GM12878 (cell line): Measurements from ENCODE around the gene RUSC1. TPM values are rescaled to one million over a fixed set of nuclear protein-coding genes. Genes with fewer than 3 reads are reported as not detected.

Source experiments
- BMI1 ChIP-seq: fragments of 450-650 bp; IDR thresholded peaks from 2 replicates; pipeline ENCODE4 v1.6.1; 2016; ENCODE audit warnings: mild to moderate bottlenecking, moderate library complexity, borderline replicate concordance
- CHD4 ChIP-seq: fragments of 200-600 bp; sonication (generic); IDR thresholded peaks from 2 replicates; pipeline ENCODE4 v1.6.1; 2016; ENCODE audit warnings: mild to moderate bottlenecking
- EED ChIP-seq: sonication (generic); IDR thresholded peaks from 2 replicates; pipeline ENCODE4 v1.6.1; 2016; ENCODE audit warnings: antibody characterized with exemption, low read depth
- ESRRA ChIP-seq: IDR thresholded peaks from 2 replicates; pipeline ENCODE4 v1.6.1; 2012; ENCODE audit warnings: mild to moderate bottlenecking, low read length, improper control_type of control experiment
- IKZF1 ChIP-seq: fragments of 450-650 bp; conservative IDR thresholded peaks from 2 replicates; pipeline ENCODE4 v1.6.1; 2017; ENCODE audit warnings: antibody characterized with exemption, mild to moderate bottlenecking
- IRF4 ChIP-seq: IDR thresholded peaks from 2 replicates; pipeline ENCODE4 v1.6.1; 2011; ENCODE audit warnings: low read depth, low read length
- NFIC ChIP-seq: IDR thresholded peaks from 2 replicates; pipeline ENCODE4 v1.6.1; 2012; ENCODE audit warnings: low read depth, mild to moderate bottlenecking, inconsistent platforms, low read length, moderate library complexity
- NRF1 ChIP-seq: conservative IDR thresholded peaks from 2 replicates; pipeline ENCODE4 v1.6.1; 2011; ENCODE audit warnings: mild to moderate bottlenecking, low read depth, low read length, improper control_type of control experiment
- RAD21 ChIP-seq: IDR thresholded peaks from 2 replicates; pipeline ENCODE4 v1.6.1; 2011; ENCODE audit warnings: mild to moderate bottlenecking, low read depth, low read length, moderate library complexity; ENCODE audit not compliant: insufficient read depth
- RUNX3 ChIP-seq: IDR thresholded peaks from 2 replicates; pipeline ENCODE4 v1.6.1; 2012; ENCODE audit warnings: low read length, inconsistent platforms
- SMAD5 ChIP-seq: IDR thresholded peaks from 2 replicates; pipeline ENCODE4 v1.6.1; 2016; ENCODE audit warnings: antibody characterized with exemption, low read depth
- SRF ChIP-seq, 2 experiments: IDR thresholded peaks; 2 replicates each; pipeline ENCODE4 v1.6.1; 2011; ENCODE audit warnings: low read depth in 2 of 2, low read length in 2 of 2, mild to moderate bottlenecking in 1 of 2, moderate library complexity in 1 of 2
- TCF3 ChIP-seq: IDR thresholded peaks from 2 replicates; pipeline ENCODE4 v1.6.1; 2012; ENCODE audit warnings: low read depth, mild to moderate bottlenecking, low read length, borderline replicate concordance; ENCODE audit not compliant: insufficient read depth
- TCF7 ChIP-seq: IDR thresholded peaks from 2 replicates; pipeline ENCODE4 v1.6.1; 2014; ENCODE audit warnings: antibody characterized with exemption, borderline replicate concordance
- ZNF207 ChIP-seq: fragments of 450-650 bp; IDR thresholded peaks from 2 replicates; pipeline ENCODE4 v1.6.1; 2014; ENCODE audit warnings: antibody characterized with exemption, mild to moderate bottlenecking, borderline replicate concordance
- polyA plus RNA-seq, 11 experiments: library from polyadenylated mRNA; depleted of rRNA in 4 of 11; unstranded in 6 of 11; stranded (reverse) in 5 of 11; fragments of >200 nt; fragmentation: Nextera tagmentation in 4 of 11; fragmentation: Illumina TruSeq in 1 of 11; extraction: Ambion mirVana in 4 of 11; extraction: Trizol in 1 of 11; gene quantifications; 1 replicate in 1 of 11; 2 replicates in 10 of 11; pipeline versions ENCODE4 v1.2.1 to v1.2.3, GENCODE V29; 2011 to 2016; ENCODE audit warnings: inconsistent platforms in 2 of 11, missing spikeins in 2 of 11, low read depth in 1 of 11
- total RNA-seq, 4 experiments: library from RNA; depleted of rRNA in 3 of 4; stranded (reverse); fragments of >200 nt in 3 of 4; fragmentation: Illumina TruSeq in 1 of 4; extraction: Trizol in 1 of 4; gene quantifications; 2 replicates each; pipeline versions ENCODE4 v1.2.1 to v1.2.3, GENCODE V29; 2013 to 2021
- TF ChIP-seq, protein P1 (sequence below): fragments of 450-650 bp; formaldehyde crosslinking; IDR thresholded peaks from 2 replicates; pipeline ENCODE4 v1.4.0; 2022; ENCODE audit warnings: mild to moderate bottlenecking, moderate library complexity
- TF ChIP-seq, protein P2 (sequence below): IDR thresholded peaks from 2 replicates; pipeline ENCODE4 v1.6.1; 2011; ENCODE audit warnings: low read depth, mild to moderate bottlenecking, low read length, moderate library complexity, borderline replicate concordance; ENCODE audit errors: extremely low read depth
- TF ChIP-seq, protein P3 (sequence below): fragments of 450-650 bp; IDR thresholded peaks from 2 replicates; pipeline ENCODE4 v1.6.1; 2018; ENCODE audit warnings: borderline replicate concordance, mild to moderate bottlenecking; ENCODE audit not compliant: partially characterized antibody
- TF ChIP-seq, protein P4 (sequence below): IDR thresholded peaks from 2 replicates; pipeline ENCODE4 v1.6.1; 2011; ENCODE audit warnings: mild to moderate bottlenecking, low read depth, low read length, moderate library complexity; ENCODE audit not compliant: insufficient replicate concordance
- TF ChIP-seq, protein P5 (sequence below): fragments of 450-650 bp; IDR thresholded peaks from 2 replicates; pipeline ENCODE4 v1.6.1; 2017; ENCODE audit warnings: mild to moderate bottlenecking, low read depth, inconsistent platforms; ENCODE audit not compliant: poor library complexity, severe bottlenecking

The RUSC1 gene
- total and polyA plus RNA-seq, 10 of the 15 experiments (the other 5 are each of a cell fraction or from before 2014, with no cell fraction given): 1.1 to 23.7 (median 12.3) TPM

DNA sequence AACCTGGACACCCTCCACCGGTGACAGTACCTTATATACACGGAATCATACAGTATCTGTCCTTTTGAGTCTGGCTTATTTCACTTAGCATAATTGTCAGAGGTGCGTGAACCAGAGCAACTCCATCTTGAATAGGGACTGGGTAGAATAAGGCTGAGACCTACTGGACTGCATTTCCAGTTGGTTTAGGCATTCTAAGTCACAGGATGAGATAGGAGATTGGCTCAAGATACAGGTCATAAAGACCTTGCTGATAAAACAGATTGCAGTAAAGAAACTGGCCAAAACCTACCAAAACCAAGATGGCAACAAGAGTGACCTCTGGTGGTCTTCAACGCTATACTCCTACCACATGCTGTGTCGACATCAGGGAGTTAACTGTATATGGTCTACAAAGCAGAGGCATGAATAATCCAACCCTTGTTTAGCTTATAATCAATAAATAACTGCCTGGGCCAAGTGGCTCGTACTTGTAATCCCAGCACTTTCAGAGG is 13.4 kb upstream of the RUSC1 start (continued):
- TF ChIP-seq, protein P1, sequence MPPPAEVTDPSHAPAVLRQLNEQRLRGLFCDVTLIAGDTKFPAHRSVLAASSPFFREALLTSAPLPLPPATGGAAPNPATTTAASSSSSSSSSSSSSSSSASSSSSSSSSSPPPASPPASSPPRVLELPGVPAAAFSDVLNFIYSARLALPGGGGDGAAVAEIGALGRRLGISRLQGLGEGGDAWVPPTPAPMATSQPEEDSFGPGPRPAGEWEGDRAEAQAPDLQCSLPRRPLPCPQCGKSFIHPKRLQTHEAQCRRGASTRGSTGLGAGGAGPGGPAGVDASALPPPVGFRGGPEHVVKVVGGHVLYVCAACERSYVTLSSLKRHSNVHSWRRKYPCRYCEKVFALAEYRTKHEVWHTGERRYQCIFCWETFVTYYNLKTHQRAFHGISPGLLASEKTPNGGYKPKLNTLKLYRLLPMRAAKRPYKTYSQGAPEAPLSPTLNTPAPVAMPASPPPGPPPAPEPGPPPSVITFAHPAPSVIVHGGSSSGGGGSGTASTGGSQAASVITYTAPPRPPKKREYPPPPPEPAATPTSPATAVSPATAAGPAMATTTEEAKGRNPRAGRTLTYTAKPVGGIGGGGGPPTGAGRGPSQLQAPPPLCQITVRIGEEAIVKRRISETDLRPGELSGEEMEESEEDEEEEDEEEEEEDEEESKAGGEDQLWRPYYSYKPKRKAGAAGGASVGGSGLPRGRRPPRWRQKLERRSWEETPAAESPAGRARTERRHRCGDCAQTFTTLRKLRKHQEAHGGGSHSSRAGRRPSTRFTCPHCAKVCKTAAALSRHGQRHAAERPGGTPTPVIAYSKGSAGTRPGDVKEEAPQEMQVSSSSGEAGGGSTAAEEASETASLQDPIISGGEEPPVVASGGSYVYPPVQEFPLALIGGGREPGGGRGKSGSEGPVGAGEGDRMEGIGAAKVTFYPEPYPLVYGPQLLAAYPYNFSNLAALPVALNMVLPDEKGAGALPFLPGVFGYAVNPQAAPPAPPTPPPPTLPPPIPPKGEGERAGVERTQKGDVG (CRISPR knock-in tag): peak; percentile 75
- 0 out of 2 replicates have a peak, but pooled peaks have one; percentile 12 for TF ChIP-seq SMAD5
- TF ChIP-seq, protein P2, sequence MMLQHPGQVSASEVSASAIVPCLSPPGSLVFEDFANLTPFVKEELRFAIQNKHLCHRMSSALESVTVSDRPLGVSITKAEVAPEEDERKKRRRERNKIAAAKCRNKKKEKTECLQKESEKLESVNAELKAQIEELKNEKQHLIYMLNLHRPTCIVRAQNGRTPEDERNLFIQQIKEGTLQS: no peak
- TF ChIP-seq, protein P3, sequence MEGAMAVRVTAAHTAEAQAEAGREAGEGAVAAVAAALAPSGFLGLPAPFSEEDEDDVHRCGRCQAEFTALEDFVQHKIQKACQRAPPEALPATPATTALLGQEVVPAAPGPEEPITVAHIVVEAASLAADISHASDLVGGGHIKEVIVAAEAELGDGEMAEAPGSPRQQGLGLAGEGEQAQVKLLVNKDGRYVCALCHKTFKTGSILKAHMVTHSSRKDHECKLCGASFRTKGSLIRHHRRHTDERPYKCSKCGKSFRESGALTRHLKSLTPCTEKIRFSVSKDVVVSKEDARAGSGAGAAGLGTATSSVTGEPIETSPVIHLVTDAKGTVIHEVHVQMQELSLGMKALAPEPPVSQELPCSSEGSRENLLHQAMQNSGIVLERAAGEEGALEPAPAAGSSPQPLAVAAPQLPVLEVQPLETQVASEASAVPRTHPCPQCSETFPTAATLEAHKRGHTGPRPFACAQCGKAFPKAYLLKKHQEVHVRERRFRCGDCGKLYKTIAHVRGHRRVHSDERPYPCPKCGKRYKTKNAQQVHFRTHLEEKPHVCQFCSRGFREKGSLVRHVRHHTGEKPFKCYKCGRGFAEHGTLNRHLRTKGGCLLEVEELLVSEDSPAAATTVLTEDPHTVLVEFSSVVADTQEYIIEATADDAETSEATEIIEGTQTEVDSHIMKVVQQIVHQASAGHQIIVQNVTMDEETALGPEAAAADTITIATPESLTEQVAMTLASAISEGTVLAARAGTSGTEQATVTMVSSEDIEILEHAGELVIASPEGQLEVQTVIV: no peak
- TF ChIP-seq BMI1: no peak
- TF ChIP-seq TCF7: no peak
- TF ChIP-seq NRF1: no peak
- TF ChIP-seq RAD21: peak; percentile 46
- no peak for TF ChIP-seq CHD4
- TF ChIP-seq ZNF207: 0 out of 2 replicates have a peak, but pooled peaks have one; percentile 20
- no peak for TF ChIP-seq EED
- no peak for TF ChIP-seq TCF3
- TF ChIP-seq RUNX3: 0 out of 2 replicates have a peak, but pooled peaks have one; percentile 9
- no peak for TF ChIP-seq NFIC
- TF ChIP-seq, protein P4, sequence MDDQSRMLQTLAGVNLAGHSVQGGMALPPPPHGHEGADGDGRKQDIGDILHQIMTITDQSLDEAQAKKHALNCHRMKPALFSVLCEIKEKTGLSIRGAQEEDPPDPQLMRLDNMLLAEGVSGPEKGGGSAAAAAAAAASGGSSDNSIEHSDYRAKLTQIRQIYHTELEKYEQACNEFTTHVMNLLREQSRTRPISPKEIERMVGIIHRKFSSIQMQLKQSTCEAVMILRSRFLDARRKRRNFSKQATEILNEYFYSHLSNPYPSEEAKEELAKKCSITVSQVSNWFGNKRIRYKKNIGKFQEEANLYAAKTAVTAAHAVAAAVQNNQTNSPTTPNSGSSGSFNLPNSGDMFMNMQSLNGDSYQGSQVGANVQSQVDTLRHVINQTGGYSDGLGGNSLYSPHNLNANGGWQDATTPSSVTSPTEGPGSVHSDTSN: no peak
- TF ChIP-seq IKZF1: no peak
- TF ChIP-seq, protein P5, sequence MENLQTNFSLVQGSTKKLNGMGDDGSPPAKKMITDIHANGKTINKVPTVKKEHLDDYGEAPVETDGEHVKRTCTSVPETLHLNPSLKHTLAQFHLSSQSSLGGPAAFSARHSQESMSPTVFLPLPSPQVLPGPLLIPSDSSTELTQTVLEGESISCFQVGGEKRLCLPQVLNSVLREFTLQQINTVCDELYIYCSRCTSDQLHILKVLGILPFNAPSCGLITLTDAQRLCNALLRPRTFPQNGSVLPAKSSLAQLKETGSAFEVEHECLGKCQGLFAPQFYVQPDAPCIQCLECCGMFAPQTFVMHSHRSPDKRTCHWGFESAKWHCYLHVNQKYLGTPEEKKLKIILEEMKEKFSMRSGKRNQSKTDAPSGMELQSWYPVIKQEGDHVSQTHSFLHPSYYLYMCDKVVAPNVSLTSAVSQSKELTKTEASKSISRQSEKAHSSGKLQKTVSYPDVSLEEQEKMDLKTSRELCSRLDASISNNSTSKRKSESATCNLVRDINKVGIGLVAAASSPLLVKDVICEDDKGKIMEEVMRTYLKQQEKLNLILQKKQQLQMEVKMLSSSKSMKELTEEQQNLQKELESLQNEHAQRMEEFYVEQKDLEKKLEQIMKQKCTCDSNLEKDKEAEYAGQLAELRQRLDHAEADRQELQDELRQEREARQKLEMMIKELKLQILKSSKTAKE: no peak
- no peak for TF ChIP-seq ESRRA
- no peak for TF ChIP-seq IRF4
- no peak for TF ChIP-seq SRF (IDR thresholded peaks at IDR 0.05; ENCODE audit: low read depth in 2 of 2, low read length in 2 of 2)
